ENCODE measurements around the gene RWDD3.

Gene RWDD3

DNA sequence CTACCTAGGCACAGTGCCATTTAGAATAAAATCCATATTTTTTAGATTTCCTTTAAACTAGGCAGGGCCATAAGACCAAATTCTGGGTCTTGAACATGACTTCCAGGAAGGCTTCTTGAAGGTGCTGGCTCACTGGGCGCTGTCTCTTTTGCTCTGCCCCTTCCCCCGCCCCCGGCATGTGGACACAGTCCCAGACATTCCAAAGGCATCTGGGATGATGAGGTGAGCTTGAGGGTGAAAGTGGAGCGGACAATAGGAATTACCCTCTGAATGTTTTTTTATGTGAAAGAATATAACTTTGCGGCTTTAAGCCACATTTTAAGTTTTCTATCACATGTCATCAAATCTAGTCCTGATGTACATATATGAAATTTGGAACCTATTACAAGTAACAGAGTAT lies 29.4 kb downstream of the RWDD3 start:
- no peaks in the 10 kb centered on the region for H3K9me3 ChIP-seq (ENCODE audit: control insufficient read depth, low read length)
- H3K36me3 ChIP-seq (ENCODE audit: control insufficient read depth, insufficient read depth, low read length): no peaks in the 10 kb centered on the region
- no peak overlapping the region for H3K9ac ChIP-seq
- no peak overlapping the region for H2AFZ ChIP-seq
- H3K27me3 ChIP-seq (ENCODE audit: control insufficient read depth, insufficient read depth, low read length): no peaks in the 10 kb centered on the region
- TF ChIP-seq, protein P1, sequence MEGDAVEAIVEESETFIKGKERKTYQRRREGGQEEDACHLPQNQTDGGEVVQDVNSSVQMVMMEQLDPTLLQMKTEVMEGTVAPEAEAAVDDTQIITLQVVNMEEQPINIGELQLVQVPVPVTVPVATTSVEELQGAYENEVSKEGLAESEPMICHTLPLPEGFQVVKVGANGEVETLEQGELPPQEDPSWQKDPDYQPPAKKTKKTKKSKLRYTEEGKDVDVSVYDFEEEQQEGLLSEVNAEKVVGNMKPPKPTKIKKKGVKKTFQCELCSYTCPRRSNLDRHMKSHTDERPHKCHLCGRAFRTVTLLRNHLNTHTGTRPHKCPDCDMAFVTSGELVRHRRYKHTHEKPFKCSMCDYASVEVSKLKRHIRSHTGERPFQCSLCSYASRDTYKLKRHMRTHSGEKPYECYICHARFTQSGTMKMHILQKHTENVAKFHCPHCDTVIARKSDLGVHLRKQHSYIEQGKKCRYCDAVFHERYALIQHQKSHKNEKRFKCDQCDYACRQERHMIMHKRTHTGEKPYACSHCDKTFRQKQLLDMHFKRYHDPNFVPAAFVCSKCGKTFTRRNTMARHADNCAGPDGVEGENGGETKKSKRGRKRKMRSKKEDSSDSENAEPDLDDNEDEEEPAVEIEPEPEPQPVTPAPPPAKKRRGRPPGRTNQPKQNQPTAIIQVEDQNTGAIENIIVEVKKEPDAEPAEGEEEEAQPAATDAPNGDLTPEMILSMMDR (IDR thresholded peaks at IDR 0.05): no peak
- H3K79me2 ChIP-seq: no peaks in the 10 kb centered on the region
- no peak overlapping the region for H3K27ac ChIP-seq
- no peak overlapping the region for H3K4me3 ChIP-seq (ENCODE audit: low read depth, low read length)
- H3K4me1 ChIP-seq: no peaks in the 10 kb centered on the region
- no peak overlapping the region for H3K4me2 ChIP-seq (ENCODE audit: low read length)

DNA sequence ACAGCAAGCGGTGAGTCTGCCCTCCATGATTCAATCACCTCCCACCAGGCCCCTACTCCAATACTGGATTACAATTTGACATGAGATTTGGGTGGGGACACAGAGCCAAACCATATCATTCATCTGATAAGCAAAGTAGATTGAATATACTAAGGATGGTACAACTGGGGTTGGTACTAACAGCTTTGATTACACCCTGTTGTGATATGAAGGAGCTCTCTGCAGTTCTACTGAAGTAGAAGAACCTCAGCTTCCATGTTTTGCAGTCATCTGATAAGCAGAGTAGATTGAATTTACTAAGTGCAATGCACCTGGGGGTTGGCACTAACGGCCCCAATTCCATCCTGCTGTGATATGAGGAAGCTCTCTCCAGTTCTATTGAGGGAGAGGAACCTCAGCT lies 31.1 kb downstream of the RWDD3 start:
- no peaks in the 10 kb centered on the region for H3K27me3 ChIP-seq (ENCODE audit: control insufficient read depth, insufficient read depth, low read length)
- H3K4me2 ChIP-seq (ENCODE audit: low read length): no peak overlapping the region
- no peak overlapping the region for H3K4me3 ChIP-seq (ENCODE audit: low read depth, low read length)
- no peaks in the 10 kb centered on the region for H3K36me3 ChIP-seq (ENCODE audit: control insufficient read depth, insufficient read depth, low read length)
- TF ChIP-seq, protein P1 (IDR thresholded peaks at IDR 0.05): no peak
- H3K27ac ChIP-seq: no peak overlapping the region
- no peak overlapping the region for H3K9ac ChIP-seq
- no peaks in the 10 kb centered on the region for H3K4me1 ChIP-seq
- no peak overlapping the region for H2AFZ ChIP-seq
- no peaks in the 10 kb centered on the region for H3K79me2 ChIP-seq
- H3K9me3 ChIP-seq (ENCODE audit: control insufficient read depth, low read length): no peaks in the 10 kb centered on the region

DNA sequence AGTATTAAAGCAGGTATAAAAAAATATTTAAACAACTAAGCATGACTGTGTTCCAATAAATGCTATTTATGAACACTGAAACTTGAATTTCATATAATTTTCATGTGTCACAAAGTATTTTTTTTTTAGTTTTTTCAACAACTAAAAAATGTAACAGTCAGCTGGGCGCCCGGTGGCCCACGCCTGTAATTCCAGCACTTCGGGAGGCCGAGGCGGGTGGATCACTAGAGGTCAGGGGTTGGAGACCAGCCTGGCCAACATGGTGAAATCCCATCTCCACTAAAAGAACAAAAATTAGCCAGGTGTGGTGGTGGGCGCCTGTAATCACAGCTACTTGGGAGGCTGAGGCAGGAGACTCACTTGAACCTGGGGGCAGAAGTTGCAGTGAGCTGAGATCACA lies 42.4 kb downstream of the RWDD3 start:
- Histone ChIP-seq H3K27me3 (ENCODE audit: control insufficient read depth, insufficient read depth, low read length) (no peaks in the 10 kb centered on the region), H3K36me3 (ENCODE audit: control insufficient read depth, insufficient read depth, low read length) (no peaks in the 10 kb centered on the region), H3K4me3 (ENCODE audit: low read depth, low read length) (no peak overlapping the region), H3K4me1 (no peaks in the 10 kb centered on the region), H3K9ac (no peak overlapping the region), H3K79me2 (no peaks in the 10 kb centered on the region), H3K27ac (no peak overlapping the region), H3K4me2 (ENCODE audit: low read length) (no peak overlapping the region), H3K9me3 (ENCODE audit: control insufficient read depth, low read length) (no peaks in the 10 kb centered on the region), H2AFZ (no peak overlapping the region)
- TF ChIP-seq, protein P1 (IDR thresholded peaks at IDR 0.05): no peak

DNA sequence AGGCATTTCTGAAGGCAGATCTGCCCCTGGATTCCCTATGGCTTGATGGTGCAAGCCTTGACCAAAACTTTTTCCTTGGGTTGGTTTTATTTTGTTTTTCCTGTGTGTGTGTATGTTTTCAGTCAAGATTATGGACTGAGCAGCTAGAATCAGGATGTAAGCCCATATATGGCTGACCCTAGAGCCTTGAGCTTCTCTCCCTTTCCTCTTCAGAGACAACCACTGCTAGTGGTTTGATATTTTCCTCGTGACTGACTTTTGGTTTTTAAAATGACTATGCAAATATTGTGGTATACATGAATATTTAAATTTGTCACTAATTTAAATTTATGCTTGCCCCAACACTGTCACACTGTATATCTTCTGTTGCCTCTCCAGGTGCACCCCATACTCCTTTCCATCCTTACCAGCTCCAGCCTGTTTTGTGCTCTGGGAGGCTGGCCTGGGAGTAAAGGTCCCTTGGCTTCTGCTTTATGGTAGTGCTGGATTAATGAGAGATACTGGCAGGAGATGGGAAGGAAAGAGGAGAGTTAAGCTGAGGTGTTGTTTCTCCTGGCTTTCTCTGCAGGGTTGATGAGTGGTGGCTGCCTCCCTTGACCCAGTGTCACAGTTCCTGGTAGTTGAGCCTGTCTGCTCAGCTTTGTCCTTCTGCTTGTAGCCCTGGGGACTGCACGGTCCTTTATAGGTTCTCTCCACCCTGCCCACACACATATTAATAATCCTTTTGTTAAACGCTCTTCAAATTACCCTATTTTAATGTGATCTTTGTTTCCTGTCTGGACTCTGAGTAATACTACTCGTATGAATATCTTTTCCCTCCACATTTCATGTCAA lies 44.4 kb downstream of the RWDD3 start:
- H3K79me2 ChIP-seq: no peaks in the 10 kb centered on the region
- no peak overlapping the region for H3K27ac ChIP-seq
- H3K4me2 ChIP-seq (ENCODE audit: low read length): no peak overlapping the region
- no peaks in the 10 kb centered on the region for H3K27me3 ChIP-seq (ENCODE audit: control insufficient read depth, insufficient read depth, low read length)
- no peaks in the 10 kb centered on the region for H3K36me3 ChIP-seq (ENCODE audit: control insufficient read depth, insufficient read depth, low read length)
- H3K4me3 ChIP-seq (ENCODE audit: low read depth, low read length): no peak overlapping the region
- H3K9ac ChIP-seq: no peak overlapping the region
- H3K4me1 ChIP-seq: no peaks in the 10 kb centered on the region
- no peaks in the 10 kb centered on the region for H3K9me3 ChIP-seq (ENCODE audit: control insufficient read depth, low read length)
- TF ChIP-seq, protein P1 (IDR thresholded peaks at IDR 0.05): no peak
- no peak overlapping the region for H2AFZ ChIP-seq
